ENCODE data around the gene TPBGL. TPM values are rescaled to one million over a fixed set of nuclear protein-coding genes. Genes with fewer than 3 reads are reported as not detected.

The TPBGL gene
- total RNA-seq, 1 experiment from 2014 or later: not detected

DNA sequence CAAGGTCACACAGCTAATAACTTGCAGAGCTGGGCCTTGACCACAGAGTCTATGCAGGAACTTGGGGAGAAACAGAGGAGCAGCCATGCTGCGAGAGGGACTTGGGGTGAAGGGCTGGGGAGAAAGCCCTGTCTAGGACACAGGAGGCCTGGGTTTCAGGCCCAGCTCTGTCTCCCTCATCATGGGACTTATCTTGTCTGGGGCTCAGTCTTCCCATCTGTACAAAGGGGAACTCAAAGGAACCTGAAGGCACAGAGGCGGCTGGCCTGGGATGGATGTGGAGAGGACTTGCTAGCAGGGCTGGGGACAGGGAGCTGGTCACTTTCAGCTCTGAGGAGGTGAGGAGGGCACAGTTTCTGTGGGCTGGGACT, 36.9 kb upstream of the TPBGL start:
- H3K9me3 ChIP-seq (ENCODE audit: insufficient read depth, low read depth): no peaks in the 10 kb centered on the region
- no peak overlapping the region for H3K4me2 ChIP-seq
- intact Hi-C loops (cut with micrococcal nuclease; ENCODE audit: unreplicated experiment): loop anchor here (2.0 kb wide), 1 partner anchor 59 kb away; no protein-coding TSS in a partner anchor
- H3K79me2 ChIP-seq (ENCODE audit: low read depth): no peaks in the 10 kb centered on the region
- H3K27me3 ChIP-seq (ENCODE audit: insufficient read depth, low read depth): peaks cover 75% of the 10 kb centered on the region
- no peaks in the 10 kb centered on the region for H3K9me2 ChIP-seq (ENCODE audit: insufficient read depth)
- ChIA-PET CTCF (no interaction called here), POLR2A (ENCODE audit: unreplicated experiment) (no interaction called here)
- no peak overlapping the region for H3K27ac ChIP-seq
- TF ChIP-seq EZH2 (IDR thresholded peaks at IDR 0.05; ENCODE audit: low read depth): no peak
- TF ChIP-seq, protein P1, sequence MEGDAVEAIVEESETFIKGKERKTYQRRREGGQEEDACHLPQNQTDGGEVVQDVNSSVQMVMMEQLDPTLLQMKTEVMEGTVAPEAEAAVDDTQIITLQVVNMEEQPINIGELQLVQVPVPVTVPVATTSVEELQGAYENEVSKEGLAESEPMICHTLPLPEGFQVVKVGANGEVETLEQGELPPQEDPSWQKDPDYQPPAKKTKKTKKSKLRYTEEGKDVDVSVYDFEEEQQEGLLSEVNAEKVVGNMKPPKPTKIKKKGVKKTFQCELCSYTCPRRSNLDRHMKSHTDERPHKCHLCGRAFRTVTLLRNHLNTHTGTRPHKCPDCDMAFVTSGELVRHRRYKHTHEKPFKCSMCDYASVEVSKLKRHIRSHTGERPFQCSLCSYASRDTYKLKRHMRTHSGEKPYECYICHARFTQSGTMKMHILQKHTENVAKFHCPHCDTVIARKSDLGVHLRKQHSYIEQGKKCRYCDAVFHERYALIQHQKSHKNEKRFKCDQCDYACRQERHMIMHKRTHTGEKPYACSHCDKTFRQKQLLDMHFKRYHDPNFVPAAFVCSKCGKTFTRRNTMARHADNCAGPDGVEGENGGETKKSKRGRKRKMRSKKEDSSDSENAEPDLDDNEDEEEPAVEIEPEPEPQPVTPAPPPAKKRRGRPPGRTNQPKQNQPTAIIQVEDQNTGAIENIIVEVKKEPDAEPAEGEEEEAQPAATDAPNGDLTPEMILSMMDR (conservative IDR thresholded peaks at IDR 0.05): no peak
- no peaks in the 10 kb centered on the region for H3K4me1 ChIP-seq (replicated peaks; ENCODE audit: insufficient read depth)
- no peak for DNase-seq
- no peaks in the 10 kb centered on the region for H3K36me3 ChIP-seq (ENCODE audit: low read depth)
- no peak overlapping the region for H2AFZ ChIP-seq
- H3F3A ChIP-seq (ENCODE audit: insufficient read depth, low read depth): no peaks in the 10 kb centered on the region
- H4K20me1 ChIP-seq (ENCODE audit: insufficient read depth): no peaks in the 10 kb centered on the region
- BruUV-seq (replicated peaks): no TSS peak
- no peak overlapping the region for H3K4me3 ChIP-seq

DNA sequence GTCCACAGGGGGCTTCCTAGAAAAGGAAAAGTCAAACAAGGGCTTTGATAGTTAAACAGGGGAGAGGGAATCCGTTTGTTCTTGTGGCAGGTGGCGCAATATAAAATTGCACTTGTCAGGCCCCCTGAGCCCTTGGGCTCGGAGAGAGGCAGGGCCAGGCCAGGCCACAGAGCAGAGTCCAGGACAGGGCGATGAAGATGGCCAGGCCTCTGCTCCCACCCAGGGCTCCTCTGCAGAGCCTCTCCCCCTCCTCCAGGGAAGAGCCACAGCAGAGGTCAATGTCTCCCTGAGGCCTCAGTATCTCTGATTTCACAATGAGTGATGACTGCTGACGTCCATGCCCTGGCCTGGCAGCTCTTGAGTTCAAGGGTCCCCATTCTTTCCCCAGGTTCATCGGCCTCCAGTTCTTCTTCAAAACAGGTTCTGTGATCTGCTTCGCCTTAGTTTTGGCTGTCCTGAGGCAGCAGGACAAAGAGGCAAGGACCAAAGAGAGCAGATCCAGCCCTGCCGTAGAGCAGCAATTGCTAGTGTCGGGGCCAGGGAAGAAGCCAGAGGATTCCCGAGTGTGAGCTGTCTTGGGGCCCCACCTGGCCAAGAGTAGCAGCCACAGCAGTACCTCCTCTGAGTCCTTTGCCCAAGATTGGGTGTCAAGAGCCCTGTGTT, 36.4 kb upstream of the TPBGL start:
- ChIA-PET CTCF (interaction anchor here (0.5 to 1.7 kb wide), 11 partner anchors 10 to 276 kb away, joined by 3 to 35 read pairs (median 5); no protein-coding TSS in a partner anchor), POLR2A (ENCODE audit: unreplicated experiment) (no interaction called here)
- no peaks in the 10 kb centered on the region; the same call in 1 of the 2 replicates for H4K20me1 ChIP-seq (ENCODE audit: insufficient read depth)
- BruUV-seq (replicated peaks): no TSS peak
- H3K4me3 ChIP-seq: no peak overlapping the region
- peaks cover 75% of the 10 kb centered on the region for H3K27me3 ChIP-seq (ENCODE audit: insufficient read depth, low read depth)
- no peak for TF ChIP-seq EZH2 (IDR thresholded peaks at IDR 0.05; ENCODE audit: low read depth)
- TF ChIP-seq, protein P1 (conservative IDR thresholded peaks at IDR 0.05): no peak
- H3K27ac ChIP-seq: no peak overlapping the region
- H3K9me3 ChIP-seq (ENCODE audit: insufficient read depth, low read depth): no peaks in the 10 kb centered on the region
- no peaks in the 10 kb centered on the region for H3F3A ChIP-seq (ENCODE audit: insufficient read depth, low read depth)
- H2AFZ ChIP-seq: no peak overlapping the region
- intact Hi-C loops (cut with micrococcal nuclease; ENCODE audit: unreplicated experiment): loop anchor here (2.0 kb wide), 1 partner anchor 59 kb away; no protein-coding TSS in a partner anchor
- H3K36me3 ChIP-seq (ENCODE audit: low read depth): no peaks in the 10 kb centered on the region
- no peak overlapping the region for H3K4me2 ChIP-seq
- H3K79me2 ChIP-seq (ENCODE audit: low read depth): no peaks in the 10 kb centered on the region
- no peaks in the 10 kb centered on the region for H3K9me2 ChIP-seq (ENCODE audit: insufficient read depth)
- DNase-seq: no peak
- no peaks in the 10 kb centered on the region for H3K4me1 ChIP-seq (replicated peaks; ENCODE audit: insufficient read depth)

DNA sequence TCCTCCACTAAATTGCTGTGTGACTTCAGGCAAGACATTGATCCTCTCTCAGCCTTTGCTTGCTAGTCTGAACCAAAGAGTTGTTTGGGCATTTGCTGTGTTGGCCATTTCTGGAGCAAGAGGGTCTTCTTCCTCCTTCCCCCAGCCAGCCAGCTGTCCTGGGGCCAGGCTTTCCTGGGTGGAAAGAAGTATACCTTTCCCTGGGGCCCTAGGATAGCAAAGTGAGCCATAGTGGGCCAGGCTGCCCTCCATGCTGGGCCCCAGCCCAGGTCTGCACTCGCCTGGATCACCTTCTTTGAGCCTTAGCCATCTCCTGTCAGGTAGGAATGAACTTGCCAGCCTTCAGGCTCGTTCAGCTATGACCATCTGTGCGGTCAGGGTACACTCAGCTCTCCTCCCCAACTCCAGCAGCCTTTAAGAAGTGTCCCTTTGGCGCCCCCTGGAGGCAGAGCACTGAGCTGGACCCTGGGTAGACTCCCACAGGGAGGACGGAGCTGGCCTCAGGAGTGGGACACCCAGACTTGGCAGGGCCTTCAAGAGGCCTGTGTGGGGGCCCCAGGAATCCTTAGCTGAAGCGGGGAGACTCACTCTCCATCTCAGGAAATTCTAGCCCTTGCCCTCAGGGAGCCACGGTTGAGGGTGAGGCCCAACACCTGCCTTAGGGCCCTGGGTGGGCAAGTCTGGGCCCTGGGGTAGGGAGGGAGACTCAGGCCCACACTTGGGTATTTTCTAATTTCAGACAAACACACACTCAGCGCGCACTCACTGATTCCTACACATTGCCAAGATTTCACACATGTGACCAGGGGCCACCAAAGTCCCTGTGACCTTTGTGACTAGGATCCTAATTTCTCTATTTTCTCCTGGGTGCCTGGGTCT, 35.6 kb upstream of the TPBGL start:
- intact Hi-C loops (cut with micrococcal nuclease; ENCODE audit: unreplicated experiment): loop anchor here (1.0 to 2.0 kb wide), 3 partner anchors 44 to 182 kb away; no protein-coding TSS in a partner anchor
- ChIA-PET POLR2A (ENCODE audit: unreplicated experiment) (no interaction called here), CTCF (interaction anchor here (0.5 to 1.7 kb wide), 18 partner anchors 9 to 1612 kb away, joined by 3 to 35 read pairs (median 3); no protein-coding TSS in a partner anchor)
- peak; percentile 60 to 80 for DNase-seq
- Histone ChIP-seq H3K36me3 (ENCODE audit: low read depth) (no peaks in the 10 kb centered on the region), H3K9me3 (ENCODE audit: insufficient read depth, low read depth) (no peaks in the 10 kb centered on the region), H3K4me3 (no peak overlapping the region), H4K20me1 (ENCODE audit: insufficient read depth) (no peaks in the 10 kb centered on the region; the same call in 1 of the 2 replicates), H3K27ac (no peak overlapping the region), H3K27me3 (ENCODE audit: insufficient read depth, low read depth) (peaks cover 75% of the 10 kb centered on the region), H3F3A (ENCODE audit: insufficient read depth, low read depth) (no peaks in the 10 kb centered on the region), H3K79me2 (ENCODE audit: low read depth) (no peaks in the 10 kb centered on the region), H3K4me2 (no peak overlapping the region), H2AFZ (no peak overlapping the region), H3K9me2 (ENCODE audit: insufficient read depth) (no peaks in the 10 kb centered on the region), H3K4me1 (replicated peaks; ENCODE audit: insufficient read depth) (no peaks in the 10 kb centered on the region)
- no TSS peak for BruUV-seq (replicated peaks)
- TF ChIP-seq, protein P1 (conservative IDR thresholded peaks at IDR 0.05): peak; percentile 95
- TF ChIP-seq EZH2 (IDR thresholded peaks at IDR 0.05; ENCODE audit: low read depth): no peak

All from PC-9 (cell line).